GM19467 (cell line): ENCODE results near the gene LIPK.
"Not testable (repeated sequence)": the region's sequence is repeated elsewhere in the genome, so short reads cannot be mapped to it uniquely, and the experiment has no call there.

Experiments
- ATAC-seq: cut with Tn5 transposase; IDR thresholded peaks from one replicate; pipeline ENCODE4 v1.9.1; 2021; ENCODE audit warnings: mild to moderate bottlenecking, moderate library complexity; ENCODE audit not compliant: unreplicated experiment

Gene LIPK

DNA sequence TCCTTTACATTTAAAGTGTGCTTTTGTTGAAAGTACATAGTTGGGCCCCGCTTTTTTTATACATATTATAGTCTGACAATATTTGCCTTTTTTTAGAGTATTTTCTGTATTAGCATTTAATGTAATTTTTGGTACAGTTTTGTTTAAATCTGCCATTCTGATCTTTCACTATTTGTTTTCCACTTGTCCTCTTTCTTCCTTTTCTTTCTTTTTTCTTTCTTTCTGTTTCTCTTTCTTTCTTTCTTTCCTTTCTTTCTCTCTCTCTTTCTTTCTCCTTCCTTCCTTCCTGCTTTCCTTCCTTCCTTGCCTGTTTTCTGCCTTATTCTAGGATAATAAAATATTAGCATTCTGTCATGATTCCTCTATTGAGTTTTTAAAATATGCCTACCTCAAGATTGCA is 9.5 kb downstream of the LIPK start:
- no peak for ATAC-seq

DNA sequence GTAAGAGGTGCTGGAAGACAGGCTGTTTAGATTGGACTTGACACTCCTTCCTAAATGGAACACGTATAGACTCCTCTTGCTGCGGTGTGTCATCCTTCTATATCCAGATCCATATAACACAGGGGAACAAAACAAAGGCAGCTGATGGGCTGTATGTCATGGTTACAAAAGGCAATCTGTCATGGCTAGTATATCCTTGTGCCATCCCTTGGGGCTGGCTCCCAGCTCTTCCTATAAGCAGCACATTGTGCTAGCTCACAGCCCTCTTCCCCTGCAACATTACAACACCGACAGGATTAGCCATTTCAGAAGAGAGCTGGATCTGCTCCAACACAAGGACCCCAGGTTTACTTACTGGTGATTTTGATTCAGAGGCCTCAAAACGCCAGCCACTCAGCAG is 15.3 kb downstream of the LIPK start:
- no peak for ATAC-seq

DNA sequence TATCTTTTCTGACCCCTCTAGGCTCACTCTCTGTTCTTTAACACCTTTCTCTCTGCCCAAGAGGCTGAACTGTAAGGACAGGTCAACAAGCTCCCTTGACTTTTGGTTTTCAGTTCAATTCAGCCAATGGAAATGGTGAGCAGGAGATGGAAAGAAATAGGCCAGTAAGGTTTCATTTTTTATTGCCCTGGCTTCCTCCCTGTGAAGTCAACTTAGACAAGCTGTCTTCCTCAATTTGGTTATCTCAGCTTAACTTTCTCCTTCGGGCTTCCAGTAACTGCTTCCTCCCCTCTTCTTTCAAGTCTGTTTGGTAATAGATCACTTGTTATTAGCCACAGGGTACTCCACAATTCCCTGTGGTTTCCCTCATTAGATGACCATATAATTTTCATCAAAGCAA is 19.7 kb downstream of the LIPK start:
- no peak for ATAC-seq

DNA sequence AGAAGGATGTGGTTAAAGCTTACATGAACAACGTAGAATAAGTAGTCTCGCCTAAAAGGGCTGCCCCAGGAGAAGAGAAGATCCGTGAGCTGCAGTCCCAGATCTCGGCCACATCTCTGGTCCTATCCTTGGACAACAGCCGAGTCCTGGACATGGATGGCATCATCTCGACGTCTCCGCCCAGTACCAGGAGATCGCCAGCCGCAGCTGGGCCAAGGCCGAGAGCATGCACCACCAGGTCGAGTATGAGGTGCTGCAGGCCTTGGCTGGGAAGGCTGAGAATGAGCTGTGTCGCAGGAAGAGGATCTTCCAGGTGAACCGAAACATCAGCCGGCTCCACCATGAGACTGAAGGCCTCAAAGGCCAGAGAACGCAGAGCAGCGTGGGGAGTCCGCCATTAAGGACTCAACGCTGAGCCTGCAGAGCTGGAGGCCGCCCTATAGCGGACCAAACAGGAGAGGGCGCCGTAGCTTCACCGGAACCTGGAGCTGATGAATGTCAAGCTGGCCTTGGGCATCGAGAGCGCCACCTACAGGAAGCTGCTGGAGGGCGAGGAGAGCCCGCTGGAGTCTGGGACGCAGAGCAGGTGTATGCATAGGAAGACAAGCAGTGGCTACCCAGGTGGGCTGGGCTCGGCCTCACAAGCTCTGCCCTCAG is 22.2 kb downstream of the LIPK start:
- ATAC-seq, result no peak

DNA sequence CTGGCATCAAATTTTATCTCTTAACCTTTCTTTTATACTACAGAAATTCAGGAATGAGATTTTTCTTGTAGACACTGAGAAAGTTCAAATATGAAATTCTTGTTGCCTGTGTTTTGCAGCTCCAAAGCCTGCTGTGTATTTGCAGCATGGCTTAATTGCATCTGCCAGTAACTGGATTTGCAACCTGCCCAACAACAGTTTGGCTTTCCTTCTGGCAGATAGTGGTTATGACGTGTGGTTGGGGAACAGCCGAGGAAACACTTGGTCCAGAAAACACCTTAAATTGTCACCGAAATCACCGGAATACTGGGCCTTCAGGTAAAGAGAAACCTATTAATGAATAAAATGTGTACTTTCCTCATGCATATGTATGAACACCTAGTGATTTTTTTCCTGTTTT is 24.8 kb downstream of the LIPK start:
- no peak for ATAC-seq

DNA sequence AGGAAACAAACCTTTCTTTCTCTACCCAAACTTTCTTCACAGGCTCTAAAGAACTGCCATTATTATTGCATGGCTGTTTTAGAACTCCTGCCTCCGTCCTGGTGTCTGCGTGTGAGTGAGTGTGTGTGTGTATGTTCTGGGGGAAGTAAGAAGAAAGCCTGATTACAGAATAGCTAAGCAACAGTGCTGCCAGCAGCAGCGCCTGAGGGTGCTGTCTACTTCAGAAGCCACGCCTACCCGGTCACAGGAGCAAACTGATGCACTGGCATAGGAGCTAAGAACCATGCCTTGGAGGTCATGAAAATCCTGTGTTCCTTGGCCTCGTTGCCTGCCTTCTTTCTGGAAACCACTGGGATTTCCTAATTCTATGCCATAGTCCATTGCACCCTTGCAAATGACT is 25.2 kb downstream of the LIPK start:
- no peak for ATAC-seq

DNA sequence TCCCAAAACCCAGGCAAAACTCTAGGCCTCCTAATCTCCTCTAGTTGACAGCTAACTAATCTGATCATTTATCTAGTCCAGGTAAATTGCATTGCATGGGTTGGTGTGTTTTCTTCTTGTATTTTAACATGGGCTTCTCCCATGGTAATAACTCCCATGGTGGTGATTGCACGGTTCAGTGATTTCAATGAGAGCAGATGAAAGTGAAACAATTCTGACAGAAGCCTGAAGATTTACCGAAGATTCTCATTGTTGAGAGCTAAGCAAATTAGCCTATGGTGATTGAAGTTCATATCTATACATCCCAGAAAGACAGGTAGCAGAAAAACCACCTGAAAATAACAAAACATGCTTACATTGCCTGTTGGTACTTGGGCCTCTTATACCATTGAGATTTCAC is 27.2 kb downstream of the LIPK start:
- no peak for ATAC-seq

DNA sequence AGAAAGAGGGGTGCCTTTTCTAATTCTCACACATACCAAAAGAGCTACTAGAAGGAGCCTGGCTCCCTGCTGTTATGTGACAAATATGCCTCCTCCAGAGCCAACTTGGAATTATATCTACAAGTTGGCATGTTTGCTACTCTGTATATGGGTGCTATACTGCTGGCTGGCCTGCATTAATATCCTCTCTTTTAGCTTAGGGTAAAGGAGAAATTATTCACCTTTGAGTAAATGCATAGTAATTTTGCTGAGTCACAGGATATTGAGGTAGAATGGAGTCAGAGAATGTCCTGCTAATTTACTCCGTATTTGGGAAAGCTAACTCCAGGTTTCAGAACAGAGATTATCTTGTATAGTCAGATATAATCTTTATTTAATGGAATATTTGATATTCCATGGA is 29.6 kb downstream of the LIPK start:
- no peak for ATAC-seq

DNA sequence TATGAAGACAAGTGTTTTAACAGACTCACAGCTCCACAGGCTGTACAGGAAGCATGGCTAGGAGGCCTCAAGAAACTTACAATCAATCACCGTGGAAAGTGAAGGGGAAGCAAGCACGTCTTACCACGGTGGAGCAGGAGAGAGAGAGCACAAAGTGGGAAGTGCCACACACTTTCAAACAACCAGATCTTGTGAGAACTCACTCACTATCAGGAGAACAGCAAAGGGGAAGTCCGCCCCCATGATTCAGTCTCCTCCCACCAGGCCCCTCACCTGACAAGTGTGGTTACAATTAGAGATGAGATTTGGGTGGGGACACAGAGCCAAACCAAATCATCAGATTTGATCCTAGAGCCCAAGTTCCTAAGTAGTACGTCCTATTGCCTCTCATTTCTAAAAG is 35.9 kb downstream of the LIPK start:
- not testable (repeated sequence) for ATAC-seq

DNA sequence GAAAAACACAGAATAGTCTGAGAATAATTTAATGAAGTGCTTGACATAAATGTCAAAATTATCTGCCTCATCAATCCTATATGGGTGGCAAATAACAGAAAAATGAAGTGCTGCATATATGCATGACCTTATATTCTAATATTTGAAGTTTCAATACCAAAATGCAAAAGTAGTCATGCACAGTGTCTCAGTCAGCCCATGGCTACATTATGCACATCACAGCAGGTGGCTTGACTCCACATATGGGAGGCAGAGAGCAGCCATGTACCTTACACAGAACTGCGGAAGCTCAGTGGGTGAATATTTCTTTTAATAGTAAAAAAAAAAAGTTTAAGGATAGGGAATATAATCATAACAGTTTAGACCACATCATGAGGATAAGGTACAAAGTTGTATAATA is 36.4 kb downstream of the LIPK start:
- no peak for ATAC-seq

DNA sequence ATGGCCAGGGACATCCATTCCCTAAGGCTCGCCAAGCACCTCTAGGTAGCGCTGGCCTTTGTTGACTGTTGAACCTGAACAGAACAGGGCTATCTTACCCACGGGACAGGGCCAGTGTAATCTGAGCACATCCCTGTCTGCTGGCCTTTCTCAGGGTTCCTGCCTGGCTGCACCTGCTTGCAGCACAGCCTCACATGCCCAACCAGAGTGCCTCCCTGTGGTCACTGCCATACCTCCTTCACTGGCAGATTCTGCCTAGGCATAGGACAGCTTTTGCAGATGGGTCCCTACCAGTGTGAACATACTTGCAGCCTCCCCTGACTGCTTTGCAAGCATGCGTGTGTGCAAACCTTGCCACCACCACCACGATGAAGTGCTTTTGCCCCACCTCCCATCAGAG is 38.0 kb downstream of the LIPK start:
- no peak for ATAC-seq

DNA sequence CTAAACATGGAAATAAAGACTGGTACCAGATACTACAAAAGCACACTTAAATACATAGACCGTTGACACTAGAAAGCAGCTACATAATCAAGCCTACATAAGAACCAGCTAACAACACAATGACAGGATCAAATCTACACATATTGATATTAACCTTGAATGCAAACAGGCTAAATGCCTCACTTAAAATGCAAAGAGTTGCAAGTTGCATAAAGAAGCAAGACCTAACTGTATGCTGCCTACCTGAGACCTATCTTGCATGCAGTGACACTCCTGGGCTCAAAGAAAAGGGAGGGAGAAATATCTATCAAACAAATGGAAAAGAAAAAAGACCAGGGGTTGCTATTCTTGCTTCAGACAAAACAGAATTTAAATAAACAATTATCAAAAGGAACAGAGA is 39.6 kb downstream of the LIPK start:
- ATAC-seq, result no peak

DNA sequence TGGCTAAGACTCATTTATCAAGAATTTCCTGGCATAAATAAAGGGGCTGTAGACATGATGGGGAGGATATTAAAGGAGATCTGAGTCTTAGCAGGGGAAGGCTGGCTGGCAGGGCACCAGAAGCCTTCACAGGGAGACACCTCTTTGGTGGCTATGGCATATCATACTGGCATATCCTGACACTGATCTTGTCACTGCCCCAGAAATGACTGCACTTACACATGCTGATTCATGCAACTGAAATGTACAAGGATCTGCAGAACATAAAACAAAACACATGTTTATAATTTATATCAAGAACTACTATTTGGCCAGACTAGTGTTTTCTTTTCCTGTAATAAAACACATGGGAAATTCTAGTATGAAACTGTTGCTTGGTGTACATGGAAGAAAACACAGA is 48.2 kb downstream of the LIPK start:
- no peak for ATAC-seq

DNA sequence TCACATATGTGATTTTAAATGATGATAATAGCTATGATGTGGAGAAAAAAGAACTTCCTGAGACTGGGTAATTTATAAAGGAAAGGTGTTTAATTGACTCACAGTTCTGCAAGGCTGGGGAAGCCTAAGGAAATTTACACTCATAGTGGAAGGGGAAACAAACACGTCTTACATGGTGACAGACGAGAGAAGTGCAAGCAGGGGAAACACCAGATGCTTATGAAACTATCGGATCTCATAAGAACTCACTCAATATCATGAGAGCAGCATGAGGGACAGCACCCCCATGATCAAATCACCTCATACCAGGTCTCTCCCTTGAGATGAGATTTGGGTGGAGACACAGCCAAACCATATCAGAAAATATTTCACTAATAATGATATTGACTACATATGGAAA is 49.7 kb downstream of the LIPK start:
- no peak for ATAC-seq

DNA sequence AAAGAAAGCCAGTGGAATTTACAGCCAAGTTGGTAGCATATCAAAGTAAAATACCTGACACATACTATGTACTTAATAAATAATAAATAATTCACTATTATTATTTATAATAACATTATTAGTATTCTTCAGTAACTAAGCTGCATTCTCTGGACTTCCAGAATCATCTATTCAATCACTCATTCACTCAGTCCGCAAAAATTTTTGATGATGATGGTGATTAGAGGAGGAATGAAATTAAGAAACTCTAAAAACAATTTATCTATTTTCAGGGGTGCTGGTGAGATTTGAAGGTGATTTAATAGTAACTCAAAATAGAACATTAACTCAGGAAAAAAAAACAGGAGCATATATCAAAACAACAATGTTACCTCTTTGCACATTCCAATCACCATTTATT is 50.6 kb downstream of the LIPK start:
- no peak for ATAC-seq

DNA sequence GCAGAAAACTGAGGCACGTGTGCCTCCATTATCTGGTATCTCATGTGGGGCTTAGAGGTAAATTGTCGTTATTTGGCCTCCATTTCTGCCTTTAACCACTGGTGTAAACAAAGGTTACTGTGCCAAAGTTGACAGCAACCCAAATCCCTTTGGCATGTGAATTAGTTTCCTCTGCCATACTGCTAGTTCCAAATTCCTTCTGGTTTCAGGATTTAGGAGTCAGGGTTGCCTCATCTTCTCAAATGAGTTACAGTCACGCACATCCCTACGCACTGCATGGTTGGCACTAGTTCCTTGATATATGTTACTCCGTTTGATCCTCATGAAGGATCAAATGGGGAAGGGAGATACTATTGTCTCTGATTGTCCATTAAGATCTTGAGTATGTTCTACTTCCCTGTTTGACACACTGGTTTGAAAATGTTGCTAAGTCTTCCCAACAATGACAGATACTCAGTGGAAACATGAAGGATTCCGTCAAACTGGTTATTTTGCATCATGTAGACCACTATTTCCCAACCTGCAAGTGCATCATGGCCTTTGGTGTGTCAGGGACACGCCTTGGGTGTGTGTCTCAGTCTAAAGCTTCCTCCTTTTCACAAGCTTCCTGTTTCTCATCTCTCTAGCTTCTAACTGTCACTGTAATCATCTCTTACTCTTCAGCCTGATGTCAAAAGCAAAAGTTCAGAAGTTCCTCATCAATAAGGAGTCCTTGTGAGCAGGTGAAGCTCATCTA is 53.5 kb downstream of the LIPK start, which contains the start of gene LIPN:
TSS of gene LIPN (plus strand) at position 655 of the 736 bp plus-strand sequence. CDS start 1,386 bp downstream, outside the sequence.
- ATAC-seq, result no peak

DNA sequence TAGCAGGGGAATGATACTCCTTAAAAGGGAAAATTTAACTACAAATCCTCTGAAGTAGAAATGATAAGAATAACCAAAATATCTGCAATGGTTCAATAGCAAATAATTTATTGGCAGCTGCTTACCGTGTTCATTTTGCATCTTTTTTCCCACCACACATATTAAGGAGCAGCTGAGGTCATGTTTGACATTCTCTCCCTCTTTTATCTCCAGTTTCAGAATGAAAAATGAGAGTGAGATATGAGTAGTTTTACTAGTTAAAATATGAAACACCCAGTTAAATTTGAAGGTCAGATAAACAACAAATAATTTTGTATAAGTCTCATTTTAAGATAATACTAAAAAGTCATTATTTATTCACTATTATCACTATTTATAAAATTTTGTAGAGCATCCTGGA is 56.9 kb downstream of the LIPK start:
- no peak for ATAC-seq

DNA sequence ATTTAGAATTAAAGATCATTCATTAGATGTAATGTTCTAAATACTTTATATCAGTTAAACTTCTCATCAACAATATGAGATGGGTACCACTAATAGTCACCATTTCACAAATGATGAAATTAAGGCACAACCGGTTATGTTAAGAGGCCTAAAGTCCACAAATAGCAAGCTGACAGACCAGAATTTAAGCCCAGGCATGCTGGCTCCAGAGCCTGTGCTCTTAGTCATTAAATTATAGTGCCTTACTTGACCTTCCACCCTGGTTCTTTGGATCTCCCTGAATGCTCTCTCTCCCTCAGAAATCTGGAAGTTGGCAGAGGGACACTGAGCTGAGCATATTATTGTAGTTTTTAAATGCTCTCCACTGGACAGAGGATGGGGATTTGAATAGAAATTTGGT is 57.4 kb downstream of the LIPK start:
- ATAC-seq, result no peak

DNA sequence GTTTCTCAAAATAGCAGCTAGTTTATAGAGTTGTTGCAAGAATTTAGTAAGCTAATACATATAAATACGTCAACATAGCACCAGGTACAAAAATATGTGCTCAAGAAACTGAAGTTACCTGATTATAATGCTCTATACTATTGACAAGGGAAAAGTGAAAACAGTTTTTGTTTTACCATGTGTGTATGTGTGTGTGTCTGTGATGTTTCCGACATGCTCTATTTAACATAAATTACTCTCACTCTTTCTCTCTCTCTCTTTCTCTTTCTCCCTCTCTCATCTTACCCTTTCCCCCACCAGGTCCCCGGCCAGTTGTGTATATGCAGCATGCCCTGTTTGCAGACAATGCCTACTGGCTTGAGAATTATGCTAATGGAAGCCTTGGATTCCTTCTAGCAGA is 58.1 kb downstream of the LIPK start:
- no peak for ATAC-seq

DNA sequence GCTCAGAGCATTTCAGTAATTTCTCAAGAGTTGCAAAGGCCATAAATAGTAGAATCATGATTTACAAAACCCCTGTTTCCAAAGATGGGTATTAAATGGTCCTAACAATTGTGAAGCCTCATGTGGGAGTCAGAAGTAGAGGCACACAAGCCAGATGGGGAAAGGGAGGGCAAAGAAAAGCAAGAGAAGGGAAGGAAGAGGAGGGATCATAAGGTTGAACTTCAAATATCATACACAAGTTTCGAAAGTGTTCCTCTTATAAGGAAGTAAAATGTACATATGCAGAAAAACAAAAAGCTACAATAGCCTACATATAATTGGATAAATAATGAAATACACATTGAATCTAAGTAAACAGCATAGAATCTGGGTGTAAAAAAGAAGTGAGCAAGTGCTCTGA is 59.8 kb downstream of the LIPK start:
- no peak for ATAC-seq

DNA sequence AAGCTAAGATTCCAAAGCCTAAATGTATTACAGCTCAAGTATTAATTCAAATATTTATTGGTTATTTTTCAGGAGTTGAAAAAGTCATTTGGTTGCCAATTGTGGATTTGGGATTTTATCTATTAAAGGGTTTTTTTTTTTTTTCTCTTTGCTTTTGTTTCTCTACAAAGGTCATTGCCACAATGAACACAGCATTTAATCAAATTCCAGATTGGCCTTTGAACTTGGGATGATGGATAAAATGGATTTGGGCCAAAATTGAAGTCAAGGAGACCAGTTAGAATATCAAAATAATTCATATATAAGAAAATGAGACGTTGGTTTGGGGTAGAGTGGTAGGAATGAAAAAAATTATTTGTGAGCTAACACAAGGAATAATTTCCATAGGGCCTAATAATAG is 63.3 kb downstream of the LIPK start:
- ATAC-seq, result no peak

DNA sequence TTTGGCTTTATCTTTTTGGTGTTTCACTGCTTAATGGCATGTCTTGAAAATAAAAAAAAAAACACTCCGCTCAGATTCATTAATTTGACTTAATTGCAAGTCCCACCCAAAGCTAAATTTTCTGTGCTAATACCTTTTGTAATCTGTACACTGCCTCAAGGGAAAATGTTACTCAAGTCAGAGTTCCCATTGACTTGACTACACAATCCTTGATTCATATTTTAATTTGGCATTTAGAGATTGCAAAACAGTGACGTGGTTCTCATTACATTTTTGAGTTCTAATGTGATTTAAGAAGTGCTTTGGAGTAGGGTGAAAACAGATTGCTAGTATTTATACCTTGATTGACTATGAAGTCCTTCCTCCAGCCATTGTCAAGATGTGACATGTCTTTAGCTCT is 75.2 kb downstream of the LIPK start:
- no peak for ATAC-seq

DNA sequence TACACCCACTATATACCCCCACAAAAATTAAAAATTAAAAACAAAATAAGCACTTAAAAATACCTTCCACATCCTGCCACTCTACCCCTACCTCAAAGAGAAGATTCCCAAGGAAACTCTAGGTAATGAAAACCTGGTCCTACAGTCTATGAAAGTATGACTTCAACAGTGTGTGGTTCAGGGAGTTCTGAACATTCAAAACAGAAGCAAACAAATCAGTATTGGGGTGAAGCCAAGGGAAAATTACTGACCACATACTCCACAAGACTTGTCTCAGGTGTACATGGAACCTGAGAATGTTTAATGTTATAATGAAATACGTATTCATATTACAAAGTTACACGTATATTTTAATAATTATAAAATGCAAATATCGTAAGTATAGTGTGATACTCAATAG is 76.2 kb downstream of the LIPK start:
- ATAC-seq, result no peak
